ENCODE results near the gene UBE2E1. TPM values are rescaled to one million over a fixed set of nuclear protein-coding genes. Genes with fewer than 3 reads are reported as not detected.
"Not testable (repeated sequence)": the region's sequence is repeated elsewhere in the genome, so short reads cannot be mapped to it uniquely, and the experiment has no call there.

The UBE2E1 gene
- total and polyA plus RNA-seq, 9 donors, result 60.3 to 95.4 (median 86.9) TPM

DNA sequence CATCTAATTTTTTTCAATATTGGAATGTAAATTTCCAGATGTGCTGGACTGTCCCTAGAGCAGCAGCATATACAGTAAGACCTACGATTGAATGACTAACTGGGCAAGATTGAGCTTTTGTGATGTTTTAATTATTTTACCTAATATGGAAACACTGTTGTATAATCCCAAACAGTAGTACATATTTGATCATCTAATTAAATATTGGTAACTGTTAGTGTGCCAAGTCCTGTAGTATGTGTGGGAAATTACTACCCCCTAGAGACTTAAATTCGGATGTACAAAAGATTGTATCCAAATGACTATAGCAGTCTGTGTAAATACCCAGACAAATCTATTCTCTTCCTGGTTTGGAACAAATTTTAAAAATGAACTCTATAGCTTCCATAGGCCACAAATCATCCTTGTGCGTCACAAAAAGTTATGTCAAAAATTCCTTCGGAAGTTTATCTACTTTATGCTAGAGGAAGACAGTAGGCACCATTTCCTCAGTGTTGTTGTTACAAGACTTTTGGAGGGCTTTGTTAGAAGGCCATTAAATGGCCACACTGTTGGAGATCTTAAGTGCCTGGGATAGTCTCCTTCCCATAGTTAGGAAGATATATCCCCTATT is 69.5 kb downstream of the UBE2E1 start:
- H3K9me3 ChIP-seq (replicated peaks; ENCODE audit: control insufficient read depth, low read depth, low read length), result no peaks in the 10 kb centered on the region
- H3K36me3 ChIP-seq (ENCODE audit: control insufficient read depth, insufficient read depth, low read length), result no peaks in the 10 kb centered on the region
- DNase-seq, result no peak
- H3K4me1 ChIP-seq (ENCODE audit: control insufficient read depth, insufficient read depth, low read length), result peaks cover 13% of the 10 kb centered on the region
- peak overlapping the region; percentile 3 for H3K27ac ChIP-seq (ENCODE audit: low read length)
- H3K27me3 ChIP-seq (ENCODE audit: control insufficient read depth, insufficient read depth, low read length), result no peaks in the 10 kb centered on the region
- 100% methylated on average over 1 of the region's 4 CpGs for WGBS (ENCODE audit: insufficient coverage)
- H3K4me3 ChIP-seq (ENCODE audit: low read length), result no peak overlapping the region

DNA sequence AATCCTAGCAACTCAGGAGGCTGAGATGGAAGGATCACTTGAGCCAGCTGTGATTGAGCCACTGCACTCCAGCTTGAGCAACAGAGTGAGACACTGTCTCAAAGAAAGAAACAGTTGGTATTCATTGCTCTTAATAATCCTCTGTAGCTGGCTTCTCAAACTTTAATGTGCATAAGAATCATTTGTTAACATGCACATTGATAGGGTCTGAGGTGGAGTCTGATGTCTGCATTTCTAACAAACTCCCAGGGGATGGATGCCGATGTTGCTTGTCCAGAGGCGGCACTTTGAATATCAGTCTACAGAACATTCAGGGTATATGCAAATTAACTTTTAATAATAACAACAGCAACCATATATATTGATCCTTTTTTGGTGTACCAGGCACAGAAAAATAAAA is 71.2 kb downstream of the UBE2E1 start:
- WGBS (ENCODE audit: insufficient coverage), result no CpG with 5 or more reads among the region's 2 CpGs
- Histone ChIP-seq H3K4me1 (ENCODE audit: control insufficient read depth, insufficient read depth, low read length) (peaks cover 11% of the 10 kb centered on the region), H3K4me3 (ENCODE audit: low read length) (no peak overlapping the region), H3K9me3 (replicated peaks; ENCODE audit: control insufficient read depth, low read depth, low read length) (no peaks in the 10 kb centered on the region), H3K36me3 (ENCODE audit: control insufficient read depth, insufficient read depth, low read length) (no peaks in the 10 kb centered on the region), H3K27ac (ENCODE audit: low read length) (no peak overlapping the region), H3K27me3 (ENCODE audit: control insufficient read depth, insufficient read depth, low read length) (no peaks in the 10 kb centered on the region)
- no peak for DNase-seq

DNA sequence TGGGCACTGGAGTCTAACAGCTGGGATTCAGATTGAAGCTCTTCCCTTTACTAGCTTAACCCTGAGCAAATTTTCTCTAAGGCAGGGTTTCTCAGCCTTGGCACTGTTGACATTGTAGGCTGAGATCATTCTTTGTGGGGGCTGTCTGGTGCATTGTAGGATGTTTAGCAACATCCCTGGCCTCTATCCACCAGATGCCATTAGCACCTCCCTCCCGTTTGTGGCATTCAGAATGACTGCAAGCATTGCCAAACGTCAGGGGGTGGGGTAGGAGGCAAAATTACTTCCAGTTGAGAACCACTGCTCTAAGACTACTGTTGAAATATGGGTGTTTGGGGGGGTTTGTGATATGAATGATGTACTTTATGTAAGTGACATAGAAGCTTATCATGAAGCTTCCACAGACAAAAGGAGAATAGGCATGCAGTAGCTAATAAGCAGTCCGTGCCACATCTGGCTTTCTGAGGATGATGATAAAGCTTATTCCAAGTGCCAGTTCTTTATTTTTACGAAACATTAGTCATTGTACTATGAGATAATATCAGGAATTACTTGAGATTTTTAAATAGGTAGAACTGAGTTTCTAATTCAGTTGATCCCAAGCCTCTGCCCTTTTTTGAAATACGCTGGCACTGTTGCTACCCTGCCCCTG is 71.7 kb downstream of the UBE2E1 start:
- no peak for DNase-seq

DNA sequence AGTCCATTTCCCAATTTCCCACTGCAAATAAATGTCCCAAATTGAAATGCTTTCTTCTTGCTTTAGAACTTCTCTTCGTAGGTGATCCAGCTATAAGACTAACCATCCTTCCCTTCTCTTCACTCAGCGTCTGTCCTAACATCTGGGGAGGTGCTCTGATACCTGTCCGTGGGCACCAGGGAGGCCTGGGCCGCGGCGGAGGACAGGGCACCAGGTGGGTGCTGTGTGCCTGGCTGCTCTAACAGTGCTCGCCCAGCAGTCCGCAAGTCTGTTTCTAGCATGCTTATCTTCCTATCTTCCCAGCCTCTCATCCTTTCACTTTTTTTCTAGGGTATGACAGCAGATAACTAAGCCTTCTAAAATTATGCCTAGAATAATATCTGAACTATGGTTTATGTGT is 73.7 kb downstream of the UBE2E1 start:
- Histone ChIP-seq H3K36me3 (ENCODE audit: control insufficient read depth, insufficient read depth, low read length) (peaks cover 2% of the 10 kb centered on the region), H3K4me1 (ENCODE audit: control insufficient read depth, insufficient read depth, low read length) (peaks cover 9% of the 10 kb centered on the region), H3K27me3 (ENCODE audit: control insufficient read depth, insufficient read depth, low read length) (no peaks in the 10 kb centered on the region), H3K4me3 (ENCODE audit: low read length) (no peak overlapping the region), H3K9me3 (replicated peaks; ENCODE audit: control insufficient read depth, low read depth, low read length) (no peaks in the 10 kb centered on the region), H3K27ac (ENCODE audit: low read length) (no peak overlapping the region)
- 95% methylated on average over 8 of the region's 8 CpGs for WGBS (ENCODE audit: insufficient coverage)
- no peak for DNase-seq

More for the DNA sequence above, 71.7 kb downstream of the UBE2E1 start:
- Histone ChIP-seq H3K27me3 (ENCODE audit: control insufficient read depth, insufficient read depth, low read length) (no peaks in the 10 kb centered on the region), H3K27ac (ENCODE audit: low read length) (no peak overlapping the region), H3K4me1 (ENCODE audit: control insufficient read depth, insufficient read depth, low read length) (peaks cover 11% of the 10 kb centered on the region), H3K36me3 (ENCODE audit: control insufficient read depth, insufficient read depth, low read length) (peaks cover 2% of the 10 kb centered on the region), H3K4me3 (ENCODE audit: low read length) (no peak overlapping the region), H3K9me3 (replicated peaks; ENCODE audit: control insufficient read depth, low read depth, low read length) (no peaks in the 10 kb centered on the region)
- WGBS (ENCODE audit: insufficient coverage), result 20% methylated on average over 1 of the region's 5 CpGs

DNA sequence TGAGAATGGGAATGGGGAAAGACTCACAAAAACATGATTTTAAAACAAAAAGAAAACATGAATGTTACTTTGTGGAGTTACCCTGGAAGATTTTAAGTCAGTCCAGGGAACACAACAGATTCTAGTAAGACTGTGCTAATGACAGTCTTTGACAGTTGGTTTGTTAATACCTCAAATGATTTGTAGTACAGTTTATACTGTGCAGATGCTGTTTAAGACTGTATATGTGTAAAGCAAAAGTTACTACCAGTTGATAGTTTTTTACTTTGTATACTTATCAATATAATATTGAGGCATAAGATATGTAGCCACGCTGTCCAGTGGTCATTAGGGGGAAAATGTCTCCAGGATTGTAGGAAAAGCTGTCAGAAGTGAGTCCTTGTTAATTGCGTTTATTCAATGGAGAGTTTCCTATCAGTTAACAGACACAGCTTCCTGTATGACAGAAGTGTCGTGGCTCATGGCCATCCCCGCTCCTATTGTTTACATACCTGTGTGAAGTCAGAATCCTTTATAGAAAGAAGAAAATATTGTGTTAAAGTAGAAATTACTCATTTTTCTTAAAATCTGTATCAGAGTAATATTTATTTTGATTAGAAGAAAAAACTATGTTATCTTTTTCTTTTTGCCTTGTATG is 75.1 kb downstream of the UBE2E1 start:
- H3K4me3 ChIP-seq (ENCODE audit: low read length), result no peak overlapping the region
- peaks cover 6% of the 10 kb centered on the region for H3K4me1 ChIP-seq (ENCODE audit: control insufficient read depth, insufficient read depth, low read length)
- DNase-seq, result no peak
- H3K27ac ChIP-seq (ENCODE audit: low read length), result no peak overlapping the region
- H3K36me3 ChIP-seq (ENCODE audit: control insufficient read depth, insufficient read depth, low read length), result peaks cover 2% of the 10 kb centered on the region
- WGBS (ENCODE audit: insufficient coverage), result no CpG with 5 or more reads among the region's 4 CpGs
- H3K9me3 ChIP-seq (replicated peaks; ENCODE audit: control insufficient read depth, low read depth, low read length), result no peaks in the 10 kb centered on the region
- H3K27me3 ChIP-seq (ENCODE audit: control insufficient read depth, insufficient read depth, low read length), result no peaks in the 10 kb centered on the region

DNA sequence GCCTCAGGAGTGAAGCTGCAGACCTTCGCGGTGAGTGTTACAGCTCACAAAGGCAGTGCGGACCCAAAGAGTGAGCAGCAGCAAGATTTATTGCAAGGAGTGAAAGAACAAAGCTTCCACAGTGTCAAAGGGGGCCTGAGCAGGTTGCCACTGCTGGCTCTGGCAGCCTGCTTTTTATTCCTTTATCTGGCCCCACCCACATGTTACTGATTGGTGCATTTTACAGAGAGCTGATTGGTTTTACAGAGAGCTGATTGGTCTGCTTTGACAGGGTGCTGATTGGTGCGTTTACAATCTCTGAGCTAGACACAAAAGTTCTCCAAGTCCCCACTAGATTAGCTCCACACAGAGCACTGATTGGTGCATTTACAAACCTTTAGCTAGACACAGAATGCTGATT is 76.2 kb downstream of the UBE2E1 start:
- DNase-seq; H3K4me1 ChIP-seq (ENCODE audit: control insufficient read depth, insufficient read depth, low read length); H3K4me3 ChIP-seq (ENCODE audit: low read length); H3K27me3 ChIP-seq (ENCODE audit: control insufficient read depth, insufficient read depth, low read length); H3K27ac ChIP-seq (ENCODE audit: low read length); H3K36me3 ChIP-seq (ENCODE audit: control insufficient read depth, insufficient read depth, low read length); H3K9me3 ChIP-seq (replicated peaks; ENCODE audit: control insufficient read depth, low read depth, low read length): not testable (repeated sequence)
- 80% methylated on average over 1 of the region's 4 CpGs for WGBS (ENCODE audit: insufficient coverage)

DNA sequence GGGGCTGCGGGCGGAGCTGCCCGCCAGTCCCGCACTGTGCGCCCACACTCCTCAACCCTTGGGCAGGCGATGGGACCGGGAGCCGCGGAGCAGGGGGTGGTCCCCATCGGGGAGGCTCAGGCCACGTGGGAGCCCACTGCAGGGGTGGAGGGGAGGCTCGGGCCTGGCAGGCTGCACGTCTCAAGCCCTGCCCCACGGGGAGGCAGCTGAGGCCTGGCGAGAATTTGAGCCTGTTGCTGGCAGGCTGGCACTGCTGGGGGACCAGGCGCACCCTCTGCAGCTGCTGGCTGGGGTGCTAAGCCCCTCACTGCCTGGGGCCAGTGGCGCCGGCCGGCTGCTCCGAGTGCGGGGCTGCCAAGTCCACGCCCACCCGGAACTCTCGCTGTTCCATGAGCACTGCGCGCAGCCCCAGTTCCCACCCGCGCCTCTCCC is 76.7 kb downstream of the UBE2E1 start:
- Histone ChIP-seq H3K9me3 (replicated peaks; ENCODE audit: control insufficient read depth, low read depth, low read length) (no peaks in the 10 kb centered on the region), H3K4me1 (ENCODE audit: control insufficient read depth, insufficient read depth, low read length) (peaks cover under 1% of the 10 kb centered on the region), H3K27me3 (ENCODE audit: control insufficient read depth, insufficient read depth, low read length) (no peaks in the 10 kb centered on the region), H3K27ac (ENCODE audit: low read length) (no peak overlapping the region), H3K4me3 (ENCODE audit: low read length) (no peak overlapping the region), H3K36me3 (ENCODE audit: control insufficient read depth, insufficient read depth, low read length) (peaks cover 2% of the 10 kb centered on the region)
- WGBS (ENCODE audit: insufficient coverage), result 96% methylated on average over 26 of the region's 28 CpGs
- no peak for DNase-seq

DNA sequence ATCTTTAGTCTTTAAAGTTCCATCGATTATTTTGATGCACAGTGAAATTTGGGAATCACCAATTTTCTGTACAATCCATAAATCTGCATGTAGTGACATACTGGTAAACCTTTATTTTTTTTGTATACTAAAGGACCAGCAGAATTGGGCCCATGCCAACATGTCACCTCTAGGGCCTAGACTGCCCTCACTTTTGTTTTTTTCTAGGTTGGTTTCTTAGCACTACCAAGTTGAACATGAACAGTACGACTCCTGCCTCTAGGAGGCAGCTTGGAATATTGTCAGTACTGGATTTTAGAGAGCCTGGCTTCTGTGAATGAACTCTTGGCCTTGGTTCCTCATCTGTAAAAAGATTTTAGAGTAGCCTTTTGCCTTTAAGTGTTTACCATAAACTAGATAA is 78.7 kb downstream of the UBE2E1 start:
- Histone ChIP-seq H3K36me3 (ENCODE audit: control insufficient read depth, insufficient read depth, low read length) (peaks cover 4% of the 10 kb centered on the region), H3K4me1 (ENCODE audit: control insufficient read depth, insufficient read depth, low read length) (no peaks in the 10 kb centered on the region), H3K27ac (ENCODE audit: low read length) (no peak overlapping the region), H3K4me3 (ENCODE audit: low read length) (no peak overlapping the region), H3K9me3 (replicated peaks; ENCODE audit: control insufficient read depth, low read depth, low read length) (no peaks in the 10 kb centered on the region), H3K27me3 (ENCODE audit: control insufficient read depth, insufficient read depth, low read length) (no peaks in the 10 kb centered on the region)
- no CpG with 5 or more reads among the region's 2 CpGs for WGBS (ENCODE audit: insufficient coverage)
- DNase-seq, result no peak

DNA sequence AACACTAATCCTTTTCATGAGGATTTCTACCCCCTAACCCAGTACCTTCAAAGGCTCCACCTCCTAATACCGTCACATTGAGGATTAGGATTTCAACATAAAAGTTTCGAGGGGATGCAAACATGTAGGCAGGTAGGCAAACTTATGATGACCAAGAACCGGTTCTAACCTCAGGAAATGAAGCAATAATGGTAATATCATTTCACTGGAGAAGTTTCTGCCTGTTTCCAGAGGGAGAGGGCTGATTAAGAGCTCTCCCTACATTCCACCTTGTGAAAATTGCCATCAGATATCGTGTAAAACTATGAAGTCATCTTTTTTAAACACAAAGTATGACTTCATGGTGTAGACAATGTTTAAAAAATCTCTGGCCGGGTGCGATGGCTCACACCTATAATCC is 79.5 kb downstream of the UBE2E1 start:
- H3K4me3 ChIP-seq (ENCODE audit: low read length), result no peak overlapping the region
- peaks cover 4% of the 10 kb centered on the region for H3K36me3 ChIP-seq (ENCODE audit: control insufficient read depth, insufficient read depth, low read length)
- WGBS (ENCODE audit: insufficient coverage), result no CpG with 5 or more reads among the region's 6 CpGs
- no peaks in the 10 kb centered on the region for H3K9me3 ChIP-seq (replicated peaks; ENCODE audit: control insufficient read depth, low read depth, low read length)
- H3K4me1 ChIP-seq (ENCODE audit: control insufficient read depth, insufficient read depth, low read length), result no peaks in the 10 kb centered on the region
- H3K27me3 ChIP-seq (ENCODE audit: control insufficient read depth, insufficient read depth, low read length), result no peaks in the 10 kb centered on the region
- no peak for DNase-seq
- H3K27ac ChIP-seq (ENCODE audit: low read length), result no peak overlapping the region

DNA sequence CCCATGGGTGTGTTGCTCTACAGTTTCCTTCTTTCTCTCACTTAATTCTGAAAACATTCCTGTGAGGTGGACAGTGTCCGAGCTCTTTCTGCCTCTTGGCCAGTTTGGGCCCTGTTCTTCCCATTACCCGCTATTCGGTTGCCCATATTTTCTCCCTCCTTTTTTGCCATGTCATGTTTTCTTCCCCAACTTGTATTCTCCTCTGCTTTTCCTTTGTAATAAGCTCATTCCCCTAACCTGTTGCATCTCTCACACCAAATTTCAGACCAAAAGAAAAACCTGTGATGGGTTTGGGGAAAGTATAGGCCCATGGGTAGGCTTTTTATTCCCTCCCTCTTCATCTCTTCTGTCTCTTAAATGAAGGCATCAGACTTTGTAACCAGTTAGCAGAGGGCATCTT is 80.6 kb downstream of the UBE2E1 start:
- H3K27ac ChIP-seq (ENCODE audit: low read length), result no peak overlapping the region
- peaks cover 4% of the 10 kb centered on the region for H3K36me3 ChIP-seq (ENCODE audit: control insufficient read depth, insufficient read depth, low read length)
- no peak for DNase-seq
- H3K27me3 ChIP-seq (ENCODE audit: control insufficient read depth, insufficient read depth, low read length), result no peaks in the 10 kb centered on the region
- 90% methylated on average over 3 of the region's 3 CpGs for WGBS (ENCODE audit: insufficient coverage)
- no peak overlapping the region for H3K4me3 ChIP-seq (ENCODE audit: low read length)
- no peaks in the 10 kb centered on the region for H3K9me3 ChIP-seq (replicated peaks; ENCODE audit: control insufficient read depth, low read depth, low read length)
- H3K4me1 ChIP-seq (ENCODE audit: control insufficient read depth, insufficient read depth, low read length), result no peaks in the 10 kb centered on the region
